WTC11 (cell line): Measurements from ENCODE around the gene LRMDA. TPM values are rescaled to one million over a fixed set of nuclear protein-coding genes. Genes with fewer than 3 reads are reported as not detected.

Experiments
- ATAC-seq: fragments of 200-7000 bp; cut with Tn5 transposase; 2 replicates; pipeline ENCODE4 v1.10.0; 2021; ENCODE audit warnings: mild to moderate bottlenecking, moderate library complexity
- CTCF ChIA-PET: fragments of 300-600 bp; sonication (Branson Sonifier 250); formaldehyde crosslinking; loops from one replicate; lab custom pipeline; 2021; ENCODE audit warnings: antibody characterized with exemption; lab: Charles Lee
- POLR2A ChIA-PET: fragments of 350-600 bp; sonication (Branson Sonifier 250); formaldehyde crosslinking; loops from one replicate; lab custom pipeline; 2021; ENCODE audit warnings: antibody characterized with exemption; lab: Charles Lee
- DNase-seq: peaks from one replicate; pipeline ENCODE4 v3.0.0; 2021; ENCODE audit warnings: low spot score
- H3K27ac Mint-ChIP-seq: 2 replicates; pipeline ENCODE4 v1.8.0; 2021; ENCODE audit warnings: mixed read lengths
- H3K27me3 Mint-ChIP-seq: 2 replicates; pipeline ENCODE4 v1.8.0; 2021; ENCODE audit warnings: low read depth, mild to moderate bottlenecking, moderate library complexity, mixed read lengths
- H3K36me3 Mint-ChIP-seq: 2 replicates; pipeline ENCODE4 v1.8.0; 2021; ENCODE audit warnings: mixed read lengths
- H3K4me1 Mint-ChIP-seq: 2 replicates; pipeline ENCODE4 v1.8.0; 2022; ENCODE audit warnings: mixed read lengths
- H3K4me3 Mint-ChIP-seq: 2 replicates; pipeline ENCODE4 v1.8.0; 2021; ENCODE audit warnings: mild to moderate bottlenecking, moderate library complexity, mixed read lengths
- H3K9me3 Mint-ChIP-seq: 2 replicates; pipeline ENCODE4 v1.8.0; 2021; ENCODE audit warnings: mixed read lengths
- CTCF ChIP-seq: fragments of 200-600 bp; IDR thresholded peaks from 2 replicates; pipeline ENCODE4 v1.8.0; 2022; ENCODE audit warnings: antibody characterized with exemption
- ERG ChIP-seq: fragments of 250-450 bp; sonication (Bioruptor Pico); IDR thresholded peaks from 2 replicates; pipeline ENCODE4 v1.8.0; 2021; ENCODE audit warnings: mild to moderate bottlenecking
- ESRRA ChIP-seq: sonication (generic); formaldehyde crosslinking; IDR thresholded peaks from 2 replicates; pipeline ENCODE4 v1.8.1; 2022; ENCODE audit warnings: mild to moderate bottlenecking, missing genetic modification reagents, borderline replicate concordance
- ETV6 ChIP-seq: sonication (generic); formaldehyde crosslinking; IDR thresholded peaks from 2 replicates; pipeline ENCODE4 v1.8.1; 2022; ENCODE audit warnings: mild to moderate bottlenecking, missing genetic modification reagents
- FOXJ3 ChIP-seq: sonication (generic); formaldehyde crosslinking; IDR thresholded peaks from 2 replicates; pipeline ENCODE4 v1.9.0; 2021; ENCODE audit warnings: missing genetic modification reagents, mild to moderate bottlenecking, borderline replicate concordance
- GTF2I ChIP-seq: fragments of 250-450 bp; sonication (Bioruptor Pico); conservative IDR thresholded peaks from 2 replicates; pipeline ENCODE4 v1.4.0; 2021; ENCODE audit warnings: mild to moderate bottlenecking
- HMGA2 ChIP-seq: fragments of 250-450 bp; sonication (Bioruptor Pico); IDR thresholded peaks from 2 replicates; pipeline ENCODE4 v1.4.0; 2021; ENCODE audit warnings: mild to moderate bottlenecking, moderate library complexity
- JUN ChIP-seq: sonication (generic); formaldehyde crosslinking; IDR thresholded peaks from 2 replicates; pipeline ENCODE4 v1.8.0; 2023; ENCODE audit warnings: mild to moderate bottlenecking, missing genetic modification reagents
- OVOL2 ChIP-seq: fragments of 250-450 bp; sonication (Bioruptor Pico); IDR thresholded peaks from 2 replicates; pipeline ENCODE4 v1.9.0; 2021; ENCODE audit warnings: mild to moderate bottlenecking, borderline replicate concordance
- SMAD4 ChIP-seq: sonication (generic); formaldehyde crosslinking; IDR thresholded peaks from 2 replicates; pipeline ENCODE4 v1.8.0; 2022; ENCODE audit warnings: mild to moderate bottlenecking, missing genetic modification reagents
- TCF7 ChIP-seq: sonication (generic); formaldehyde crosslinking; IDR thresholded peaks from 2 replicates; pipeline ENCODE4 v1.8.0; 2022; ENCODE audit warnings: mild to moderate bottlenecking, low read depth, missing genetic modification reagents, moderate library complexity
- ZMAT4 ChIP-seq: fragments of 250-450 bp; sonication (Bioruptor Pico); IDR thresholded peaks from 2 replicates; pipeline ENCODE4 v1.9.0; 2021; ENCODE audit warnings: mild to moderate bottlenecking
- ZNF121 ChIP-seq: sonication (generic); formaldehyde crosslinking; IDR thresholded peaks from 2 replicates; pipeline ENCODE4 v1.8.0; 2023; ENCODE audit warnings: missing genetic modification reagents
- ZNF281 ChIP-seq: sonication (generic); formaldehyde crosslinking; IDR thresholded peaks from 2 replicates; pipeline ENCODE4 v1.8.0; 2023; ENCODE audit warnings: mild to moderate bottlenecking, missing genetic modification reagents
- ZSCAN18 ChIP-seq: fragments of 250-450 bp; sonication (Bioruptor Pico); IDR thresholded peaks from 2 replicates; pipeline ENCODE4 v2.1.2; 2022; ENCODE audit warnings: mild to moderate bottlenecking, moderate library complexity
- total RNA-seq: library from RNA; stranded (reverse); gene quantifications from 3 replicates; pipeline ENCODE4 v1.2.3, GENCODE V29; 2021
- TF ChIP-seq, protein P1 (sequence below): sonication (generic); formaldehyde crosslinking; IDR thresholded peaks from 2 replicates; pipeline ENCODE4 v1.8.0; 2022; ENCODE audit warnings: mild to moderate bottlenecking, missing genetic modification reagents

The LRMDA gene
- total RNA-seq, 1 experiment from 2014 or later: 0.92 TPM

- ChIA-PET CTCF (interaction anchor here (0.6 to 2.0 kb wide), 2 partner anchors 9 to 277 kb away, joined by 3 to 5 read pairs; no protein-coding TSS in a partner anchor), POLR2A (no interaction called here)
- H3K4me3 Mint-ChIP-seq: no peak overlapping the region
- peak; percentile 99 for ATAC-seq
- TF ChIP-seq ZNF121 (CRISPR knock-in tag) (peak; percentile 94), CTCF (peak; percentile 60), JUN (CRISPR knock-in tag) (no peak)
- no peak overlapping the region for H3K27ac Mint-ChIP-seq
- DNase-seq: peak; percentile 63
- peaks cover 10% of the 10 kb centered on the region for H3K9me3 Mint-ChIP-seq
- H3K36me3 Mint-ChIP-seq: no peaks in the 10 kb centered on the region
- no peaks in the 10 kb centered on the region for H3K27me3 Mint-ChIP-seq
- H3K4me1 Mint-ChIP-seq: peaks cover 19% of the 10 kb centered on the region
These were observed 880.6 kb downstream of the LRMDA start for GRCh38 chr10:76311752-76312636.

- DNase-seq (peak; percentile 54), ATAC-seq (peak; percentile 46)
- no peak overlapping the region for H3K4me3 Mint-ChIP-seq
- CTCF ChIA-PET: interaction anchor here (0.6 to 2.2 kb wide), 11 partner anchors 9 to 690 kb away, joined by 3 to 15 read pairs (median 5); no protein-coding TSS in a partner anchor
- no peak for TF ChIP-seq ETV6
- peak; percentile 19; the same call in 1 of the 2 replicates for TF ChIP-seq CTCF
- no peak for TF ChIP-seq JUN (CRISPR knock-in tag)
- TF ChIP-seq OVOL2 (CRISPR knock-in tag): no peak
- no peak for TF ChIP-seq ZSCAN18 (CRISPR knock-in tag)
- no peak overlapping the region for H3K27ac Mint-ChIP-seq
- H3K9me3 Mint-ChIP-seq: 0 out of 2 replicates have a peak, but pooled peaks cover 9% of the 10 kb centered on the region
- H3K27me3 Mint-ChIP-seq: no peaks in the 10 kb centered on the region
- H3K4me1 Mint-ChIP-seq: peaks cover 9% of the 10 kb centered on the region
- H3K36me3 Mint-ChIP-seq: no peaks in the 10 kb centered on the region
- POLR2A ChIA-PET: no interaction called here
These were observed 883.8 kb downstream of the LRMDA start for GRCh38 chr10:76315240-76315639.

- CTCF ChIA-PET: interaction anchor here (1.4 to 2.2 kb wide), 5 partner anchors 8 to 279 kb away, joined by 5 to 15 read pairs (median 8); no protein-coding TSS in a partner anchor
- POLR2A ChIA-PET: no interaction called here
- Mint-ChIP-seq H3K27me3 (no peaks in the 10 kb centered on the region), H3K9me3 (0 out of 2 replicates have a peak, but pooled peaks cover 9% of the 10 kb centered on the region), H3K27ac (no peak overlapping the region), H3K4me1 (no peaks in the 10 kb centered on the region), H3K4me3 (no peak overlapping the region), H3K36me3 (no peaks in the 10 kb centered on the region)
- DNase-seq: no peak
- ATAC-seq: no peak
- no peak for TF ChIP-seq ESRRA
- no peak for TF ChIP-seq TCF7 (CRISPR knock-in tag)
- no peak for TF ChIP-seq GTF2I (CRISPR knock-in tag)
- TF ChIP-seq SMAD4 (CRISPR knock-in tag): no peak
- no peak for TF ChIP-seq ZNF281
- TF ChIP-seq HMGA2 (CRISPR knock-in tag): no peak
- TF ChIP-seq, protein P1, sequence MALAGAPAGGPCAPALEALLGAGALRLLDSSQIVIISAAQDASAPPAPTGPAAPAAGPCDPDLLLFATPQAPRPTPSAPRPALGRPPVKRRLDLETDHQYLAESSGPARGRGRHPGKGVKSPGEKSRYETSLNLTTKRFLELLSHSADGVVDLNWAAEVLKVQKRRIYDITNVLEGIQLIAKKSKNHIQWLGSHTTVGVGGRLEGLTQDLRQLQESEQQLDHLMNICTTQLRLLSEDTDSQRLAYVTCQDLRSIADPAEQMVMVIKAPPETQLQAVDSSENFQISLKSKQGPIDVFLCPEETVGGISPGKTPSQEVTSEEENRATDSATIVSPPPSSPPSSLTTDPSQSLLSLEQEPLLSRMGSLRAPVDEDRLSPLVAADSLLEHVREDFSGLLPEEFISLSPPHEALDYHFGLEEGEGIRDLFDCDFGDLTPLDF (CRISPR knock-in tag): no peak
- TF ChIP-seq ZMAT4 (CRISPR knock-in tag): no peak
- no peak for TF ChIP-seq FOXJ3 (CRISPR knock-in tag)
- TF ChIP-seq ERG (CRISPR knock-in tag): no peak
These were observed 884.8 kb downstream of the LRMDA start for GRCh38 chr10:76316234-76316633.
